Right ventricle myocardium superior (tissue), 1 donor: Measurements from ENCODE around the gene ZNF746. TPM values are rescaled to one million over a fixed set of nuclear protein-coding genes. Genes with fewer than 3 reads are reported as not detected.

Source experiments
- ATAC-seq: fragments of 200-7000 bp; cut with Tn5 transposase; one replicate; pipeline ENCODE4 v1.9.1; 2020; ENCODE audit warnings: mild to moderate bottlenecking; ENCODE audit not compliant: poor library complexity
- DNase-seq: peaks from one replicate; pipeline ENCODE4 v3.0.0-alpha.2; 2020
- intact Hi-C: fragments of 100-400 bp; cut with DNase I; formaldehyde crosslinking; loops from one replicate; pipeline ENCODE4 v1.11.2; 2022
- total RNA-seq: library from RNA; stranded (reverse); fragmentation: NEBNext Ultra II Directional; extraction: Animal tissue kit (Norgen Biotek cat#: 25700); gene quantifications from one replicate; pipeline ENCODE4 v1.2.1, GENCODE V29; 2021
- donor health status: DM: no; HTN: yes; CAD: no; lungs with severe emphysema.

Gene ZNF746
- total RNA-seq, 1 donor from 2014 or later: 6.7 TPM

DNA sequence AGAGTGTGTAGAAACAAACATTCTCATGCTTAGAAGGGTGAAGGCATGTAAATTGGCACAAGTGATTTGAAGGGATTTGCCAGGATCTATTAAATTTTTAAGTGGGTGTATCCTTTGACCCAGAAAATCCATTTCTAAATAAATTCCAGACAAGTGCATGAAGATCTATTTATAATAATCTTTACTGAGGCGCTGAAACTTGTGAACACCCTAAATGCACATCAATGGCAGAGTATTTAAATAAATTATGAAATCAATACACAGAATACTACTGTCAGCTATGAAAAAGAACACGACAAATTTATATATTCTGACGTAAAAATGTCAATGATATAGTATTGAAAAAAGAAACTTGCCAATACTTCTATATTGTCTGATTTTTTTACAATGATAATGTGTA, 54.7 kb downstream of the ZNF746 start:
- intact Hi-C loops: no loop called here
- ATAC-seq: no peak

GRCh38 chr7:149440222-149440621, 57.4 kb downstream of the ZNF746 start:
- DNase-seq (no peak), ATAC-seq (no peak)
- intact Hi-C loops: no loop called here

More for the DNA sequence above, 54.7 kb downstream of the ZNF746 start:
- DNase-seq: no peak

- intact Hi-C loops: no loop called here
- ATAC-seq (no peak), DNase-seq (no peak)
Observed at GRCh38 chr7:149436358-149436757, 61.3 kb downstream of the ZNF746 start.

GRCh38 chr7:149433124-149433523, 64.5 kb downstream of the ZNF746 start:
- intact Hi-C loops: no loop called here
- DNase-seq: no peak
- no peak for ATAC-seq

- intact Hi-C loops: no loop called here
- no peak for ATAC-seq
Observed at GRCh38 chr7:149432121-149432691, 65.4 kb downstream of the ZNF746 start.

DNA sequence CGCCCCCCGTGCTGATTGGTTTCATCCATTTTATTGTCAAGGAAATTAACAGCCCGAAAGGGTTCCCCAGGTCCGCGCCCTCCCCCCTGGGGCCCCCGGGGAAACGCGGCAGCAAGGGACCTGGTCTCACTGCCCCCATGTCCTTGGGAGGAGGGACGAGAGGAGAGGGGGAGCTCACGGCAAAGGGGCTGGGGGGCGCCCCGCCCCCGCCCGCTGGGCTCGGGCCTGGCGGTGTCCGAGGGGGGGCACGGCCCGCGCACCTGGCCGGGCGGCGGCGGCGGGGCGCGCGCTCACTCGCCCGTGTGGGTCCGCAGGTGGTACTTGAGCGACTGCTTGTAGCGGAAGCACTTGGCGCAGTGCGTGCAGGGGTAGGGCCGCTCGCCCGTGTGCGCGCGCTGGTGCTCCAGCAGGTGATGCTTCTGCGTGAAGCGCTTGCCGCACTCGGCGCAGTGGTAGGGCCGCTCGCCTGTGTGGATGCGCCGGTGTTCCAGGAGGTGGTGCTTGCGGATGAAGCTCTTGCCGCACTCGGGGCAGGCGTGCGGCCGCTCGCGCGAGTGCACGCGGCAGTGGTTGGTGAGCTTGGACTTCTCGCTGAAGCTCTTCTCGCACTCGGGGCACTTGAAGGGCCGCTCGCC, 66.0 kb downstream of the ZNF746 start:
- ATAC-seq (no peak), DNase-seq (no peak)
- intact Hi-C loops: no loop called here

More at GRCh38 chr7:149432121-149432691, 65.4 kb downstream of the ZNF746 start:
- no peak for DNase-seq

DNA sequence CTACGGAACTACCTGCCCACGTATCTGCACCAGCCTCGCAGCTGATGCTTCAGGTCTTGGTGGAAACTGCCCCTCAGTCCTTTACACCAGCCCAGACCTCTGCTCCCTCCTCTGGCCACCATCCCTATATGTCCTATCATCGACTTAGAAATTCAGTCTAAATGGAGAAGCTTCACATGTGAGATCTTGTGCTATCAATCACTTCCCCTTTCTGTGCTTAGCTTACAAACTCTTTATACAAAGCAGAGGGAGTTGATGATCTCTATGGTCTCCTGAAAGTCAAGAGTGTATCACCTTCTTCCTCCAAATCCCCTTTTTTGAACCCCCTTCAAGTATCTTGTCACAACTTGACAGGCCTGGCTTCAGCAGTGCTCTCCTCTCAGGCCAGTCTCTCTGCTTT, 67.4 kb downstream of the ZNF746 start:
- intact Hi-C loops: no loop called here
- DNase-seq (no peak), ATAC-seq (no peak)

- DNase-seq (no peak), ATAC-seq (no peak)
- intact Hi-C loops: no loop called here
Observed at GRCh38 chr7:149427893-149428292, 69.7 kb downstream of the ZNF746 start.

DNA sequence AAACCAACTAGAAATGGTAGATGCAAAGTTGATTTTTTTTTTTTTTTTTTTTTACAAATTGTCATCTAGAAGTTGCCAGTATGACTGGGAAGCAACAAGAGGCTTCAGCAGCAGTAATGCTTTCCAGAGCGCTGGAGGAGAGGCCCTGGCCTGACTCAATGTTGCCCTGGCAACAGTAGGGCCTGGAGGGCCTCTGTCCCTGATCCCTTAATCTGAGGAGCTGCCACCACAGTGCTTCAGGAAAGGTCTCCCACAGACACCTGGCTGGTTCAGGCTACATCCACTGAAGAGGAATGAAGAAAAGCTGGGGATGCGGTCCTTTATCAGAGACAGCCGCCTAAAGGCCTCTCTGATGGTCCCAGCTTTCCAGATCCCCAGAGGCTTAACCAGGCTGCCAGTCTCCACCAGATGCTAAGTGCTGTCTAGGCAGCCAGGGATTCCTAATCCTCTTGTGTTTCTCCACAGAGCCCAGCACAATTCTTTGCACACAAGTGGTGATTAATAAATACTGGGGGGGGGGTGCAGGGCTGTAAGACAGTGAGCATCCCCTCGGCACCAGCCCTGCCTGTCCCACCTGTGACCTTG, 70.4 kb downstream of the ZNF746 start:
- intact Hi-C loops: no loop called here
- no peak for ATAC-seq

GRCh38 chr7:149423449-149424110, 74.0 kb downstream of the ZNF746 start:
- no peak for ATAC-seq

More for the DNA sequence above, 70.4 kb downstream of the ZNF746 start:
- DNase-seq: no peak

DNA sequence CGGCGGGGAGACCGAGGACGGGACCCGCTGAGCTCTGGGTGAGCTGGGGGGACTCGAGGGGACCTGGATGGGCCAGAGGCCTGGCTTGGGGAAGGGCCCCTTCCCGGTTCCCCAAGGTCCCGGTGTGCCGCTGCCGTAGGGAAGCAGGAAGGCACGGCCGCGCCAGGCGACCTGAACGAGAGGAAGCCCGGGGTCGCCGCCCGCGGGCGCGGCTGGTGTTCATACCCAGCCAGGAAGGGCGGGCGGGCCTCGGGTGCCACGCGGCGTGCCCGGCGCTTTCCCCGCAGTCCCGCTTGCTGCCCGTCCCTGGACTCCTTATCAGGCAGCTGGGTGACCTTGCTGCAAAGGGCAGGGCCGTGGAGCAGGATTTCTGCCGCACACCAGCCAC, 74.7 kb downstream of the ZNF746 start:
- ATAC-seq (peak; percentile 64), DNase-seq (peak; percentile 57)
- intact Hi-C loops: no loop called here

More at GRCh38 chr7:149423449-149424110, 74.0 kb downstream of the ZNF746 start:
- intact Hi-C loops: no loop called here
- no peak for DNase-seq

Other genes starting within 250 kb of the ZNF746 start
- gene ZNF783, start 235.6 kb downstream of the ZNF746 start, total RNA-seq: 4.0 TPM
- 6.6 TPM for gene ZNF777, start 36.7 kb downstream of the ZNF746 start, total RNA-seq